SK-N-SH treated with all-trans-retinoic acid at 6 μM for 48 hours (cell line): ENCODE data around the gene SLC4A3.
A peak's percentile ranks its signal among the peaks of the same experiment; 100 is the strongest.

Experiments used
- ATAC-seq: fragments of 200-7000 bp; cut with Tn5 transposase; 3 replicates; pipeline ENCODE4 v1.9.1; 2020; ENCODE audit warnings: mild to moderate bottlenecking, moderate library complexity
- ARNTL ChIP-seq: fragments of 450-650 bp; formaldehyde crosslinking; IDR thresholded peaks from 2 replicates; pipeline ENCODE4 v1.5.0; 2020; ENCODE audit warnings: low read depth, mild to moderate bottlenecking, moderate library complexity, borderline replicate concordance
- BACH2 ChIP-seq: fragments of 250-450 bp; sonication (Bioruptor Pico); IDR thresholded peaks from 2 replicates; pipeline ENCODE4 v1.9.0; 2021; ENCODE audit warnings: mild to moderate bottlenecking, borderline replicate concordance
- CREB5 ChIP-seq: fragments of 250-450 bp; sonication (Bioruptor Pico); IDR thresholded peaks from 2 replicates; pipeline ENCODE4 v1.5.1; 2020; ENCODE audit warnings: low read depth, mild to moderate bottlenecking, moderate library complexity
- CSDC2 ChIP-seq: fragments of 250-450 bp; sonication (Bioruptor Pico); IDR thresholded peaks from 2 replicates; pipeline ENCODE4 v1.5.0; 2020; ENCODE audit warnings: mild to moderate bottlenecking, moderate library complexity
- CSRNP3 ChIP-seq: fragments of 250-450 bp; sonication (Bioruptor Pico); IDR thresholded peaks from 2 replicates; pipeline ENCODE4 v1.5.1; 2021; ENCODE audit warnings: mild to moderate bottlenecking, moderate library complexity
- ESRRG ChIP-seq: fragments of 250-450 bp; sonication (Bioruptor Pico); IDR thresholded peaks from 2 replicates; pipeline ENCODE4 v1.6.1; 2021; ENCODE audit warnings: mild to moderate bottlenecking
- GLIS3 ChIP-seq: fragments of 250-450 bp; sonication (Bioruptor Pico); IDR thresholded peaks from 2 replicates; pipeline ENCODE4 v1.5.0; 2020; ENCODE audit warnings: mild to moderate bottlenecking, moderate library complexity
- ISL1 ChIP-seq: fragments of 250-450 bp; sonication (Bioruptor Pico); IDR thresholded peaks from 2 replicates; pipeline ENCODE4 v2.1.2; 2022; ENCODE audit warnings: mild to moderate bottlenecking, moderate library complexity
- OSR1 ChIP-seq: fragments of 250-450 bp; sonication (Bioruptor Pico); IDR thresholded peaks from 2 replicates; pipeline ENCODE4 v1.8.0; 2022; ENCODE audit warnings: moderate library complexity, mild to moderate bottlenecking, inconsistent platforms
- PATZ1 ChIP-seq: fragments of 250-450 bp; sonication (Bioruptor Pico); IDR thresholded peaks from 2 replicates; pipeline ENCODE4 v1.8.0; 2020; ENCODE audit warnings: mild to moderate bottlenecking, moderate library complexity, borderline replicate concordance
- POU6F1 ChIP-seq: fragments of 250-450 bp; sonication (Bioruptor Pico); IDR thresholded peaks from 2 replicates; pipeline ENCODE4 v1.8.0; 2021; ENCODE audit warnings: low read depth, mild to moderate bottlenecking, moderate library complexity, borderline replicate concordance
- PPARA ChIP-seq: fragments of 250-450 bp; sonication (Bioruptor Pico); IDR thresholded peaks from 2 replicates; pipeline ENCODE4 v1.5.0; 2020; ENCODE audit warnings: mild to moderate bottlenecking, borderline replicate concordance
- RARB ChIP-seq: fragments of 250-450 bp; sonication (Bioruptor Pico); IDR thresholded peaks from 2 replicates; pipeline ENCODE4 v1.8.0; 2021; ENCODE audit warnings: mild to moderate bottlenecking, moderate library complexity
- TCF4 ChIP-seq: fragments of 250-450 bp; sonication (Bioruptor Pico); IDR thresholded peaks from 2 replicates; pipeline ENCODE4 v1.8.0; 2021; ENCODE audit warnings: mild to moderate bottlenecking, moderate library complexity, borderline replicate concordance
- TSHZ2 ChIP-seq: fragments of 250-450 bp; sonication (Bioruptor Pico); IDR thresholded peaks from 2 replicates; pipeline ENCODE4 v1.5.0; 2020; ENCODE audit warnings: mild to moderate bottlenecking, moderate library complexity
- ZFP3 ChIP-seq: fragments of 250-450 bp; sonication (Bioruptor Pico); IDR thresholded peaks from 2 replicates; pipeline ENCODE4 v1.5.0; 2020; ENCODE audit warnings: mild to moderate bottlenecking, moderate library complexity
- ZNF565 ChIP-seq: fragments of 450-650 bp; formaldehyde crosslinking; conservative IDR thresholded peaks from 2 replicates; pipeline ENCODE4 v1.5.0; 2020; ENCODE audit warnings: low read depth, mild to moderate bottlenecking, moderate library complexity
- ZNF70 ChIP-seq: fragments of 450-650 bp; formaldehyde crosslinking; IDR thresholded peaks from 2 replicates; pipeline ENCODE4 v1.5.0; 2020; ENCODE audit warnings: mild to moderate bottlenecking, moderate library complexity
- ZNF8 ChIP-seq: fragments of 450-650 bp; formaldehyde crosslinking; IDR thresholded peaks from 2 replicates; pipeline ENCODE4 v1.5.0; 2020; ENCODE audit warnings: mild to moderate bottlenecking, moderate library complexity

Gene SLC4A3

DNA sequence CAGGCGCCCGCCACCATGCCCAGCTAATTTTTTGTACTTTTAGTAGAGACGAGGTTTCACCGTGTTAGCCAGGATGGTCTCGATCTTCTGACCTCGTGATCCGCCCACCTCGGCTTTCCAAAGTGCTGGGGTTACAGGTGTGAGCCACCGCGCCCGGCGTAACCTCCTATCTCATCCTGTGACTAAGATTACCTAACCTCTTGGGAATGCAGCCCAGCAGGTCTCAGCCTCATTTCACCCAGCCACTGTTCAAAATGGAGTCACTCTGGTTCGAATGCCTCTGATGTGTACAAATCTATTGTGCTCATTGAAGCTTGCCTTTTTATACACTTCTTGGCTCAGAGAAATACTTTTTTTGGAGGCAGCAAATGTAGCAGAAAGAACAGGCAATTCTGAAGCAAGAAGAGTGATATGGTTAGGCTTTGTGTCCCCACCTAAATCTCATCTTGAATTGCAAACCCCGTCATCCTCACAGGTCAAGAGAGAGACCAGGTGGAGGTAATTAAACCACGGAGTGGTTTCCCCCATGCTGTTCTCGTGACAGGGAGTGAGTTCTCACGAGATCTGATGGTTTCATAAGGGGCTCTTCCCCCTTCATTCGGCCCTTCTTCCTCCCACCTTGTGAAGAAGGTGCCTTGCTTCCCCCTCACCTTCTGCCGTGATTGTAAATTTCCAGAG lies 60.6 kb downstream of the SLC4A3 start:
- no peak for ATAC-seq
- TF ChIP-seq OSR1 (CRISPR knock-in tag) (peak; percentile 64; the same call in 1 of the 2 replicates), ESRRG (no peak)

DNA sequence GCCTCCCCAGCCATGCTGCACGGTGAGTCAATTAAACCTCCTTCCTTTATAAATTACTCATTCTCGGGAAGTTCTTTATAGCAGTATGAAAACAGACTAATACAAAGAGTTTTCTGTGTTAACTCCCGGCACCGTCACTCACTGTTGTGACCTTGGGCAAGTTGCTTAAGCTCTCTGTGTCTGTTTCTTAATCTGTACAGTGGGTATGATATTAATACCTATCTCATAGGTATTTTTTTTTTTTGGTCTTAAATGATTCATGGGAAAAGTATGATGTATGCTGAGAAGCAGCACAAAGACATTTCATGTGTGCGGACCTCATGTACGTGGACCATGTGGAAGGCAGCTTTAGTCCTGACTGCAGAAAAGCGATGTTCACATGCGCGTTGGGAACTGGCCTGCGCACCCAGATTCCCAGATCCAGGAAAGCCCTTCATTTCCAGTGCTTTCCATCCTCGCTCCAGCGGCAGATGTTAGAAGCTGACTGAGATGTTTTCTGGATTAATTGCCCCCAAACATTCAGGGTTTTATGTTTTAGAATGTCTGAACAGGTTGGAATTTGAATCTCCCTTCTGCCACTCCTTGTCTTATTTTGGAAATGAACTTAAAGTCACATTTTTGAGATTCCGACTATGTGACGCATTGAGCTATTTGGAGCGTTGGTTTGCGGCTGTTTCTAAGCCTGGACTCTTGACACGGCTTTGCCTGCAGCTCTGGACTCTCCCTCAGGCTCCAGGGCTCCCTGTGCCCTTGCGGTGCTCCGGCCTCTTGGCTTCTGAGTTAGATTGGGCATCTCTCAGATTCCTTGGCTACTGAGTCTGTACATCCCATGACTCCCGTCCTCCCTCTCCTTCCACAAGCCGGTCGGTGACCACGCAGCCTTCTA lies 61.4 kb downstream of the SLC4A3 start:
- TF ChIP-seq ISL1 (CRISPR knock-in tag) (no peak), GLIS3 (CRISPR knock-in tag) (no peak), PPARA (CRISPR knock-in tag) (no peak), POU6F1 (CRISPR knock-in tag) (no peak), PATZ1 (CRISPR knock-in tag) (no peak), ZFP3 (CRISPR knock-in tag) (no peak), RARB (no peak), BACH2 (CRISPR knock-in tag) (no peak), TCF4 (CRISPR knock-in tag) (no peak), ARNTL (no peak), OSR1 (CRISPR knock-in tag) (no peak), ZNF565 (CRISPR knock-in tag) (no peak), CREB5 (CRISPR knock-in tag) (no peak), CSRNP3 (CRISPR knock-in tag) (no peak), CSDC2 (CRISPR knock-in tag) (no peak), ZNF70 (CRISPR knock-in tag) (no peak), ZNF8 (CRISPR knock-in tag) (no peak), TSHZ2 (CRISPR knock-in tag) (no peak)
- peak; percentile 46 for ATAC-seq
